ENCODE measurements around the gene TELO2.
"Not testable (repeated sequence)": the region's sequence is repeated elsewhere in the genome, so short reads cannot be mapped to it uniquely, and the experiment has no call there.

Gene TELO2

GRCh38 chr16:1475552-1476114 is 17.5 kb upstream of the TELO2 start:
- H3K14ac ChIP-seq (ENCODE audit: low read length), result peak overlapping the region; percentile 96
- peak overlapping the region; percentile 76 for H3K18ac ChIP-seq (ENCODE audit: low read length)
- no peaks in the 10 kb centered on the region for H3K36me3 ChIP-seq (ENCODE audit: control insufficient read depth in 1 of 2, insufficient read depth in 2 of 2, low read length in 2 of 2)
- peak overlapping the region; percentile 94 for H3K9ac ChIP-seq (ENCODE audit: low read length)
- peak overlapping the region; percentile 99 for H3K4me2 ChIP-seq (ENCODE audit: low read length)
- peaks cover 8% of the 10 kb centered on the region for H3K79me2 ChIP-seq (ENCODE audit: control insufficient read depth, insufficient read depth, low read length, poor library complexity)
- H3K23ac ChIP-seq (ENCODE audit: low read length), result no peak overlapping the region
- H3K4ac ChIP-seq (ENCODE audit: low read depth, low read length), result peak overlapping the region; percentile 71
- H3K4me1 ChIP-seq (ENCODE audit: control insufficient read depth in 1 of 2, insufficient read depth in 2 of 2, low read length in 2 of 2), result peaks cover 22 to 24% of the 10 kb centered on the region in 2 experiments
- peak overlapping the region; percentile 73 for H2BK120ac ChIP-seq (ENCODE audit: insufficient read depth, low read length, poor library complexity)
- no peak overlapping the region for H2BK5ac ChIP-seq (ENCODE audit: low read depth, low read length, poor library complexity)
- peak overlapping the region; percentile 90 for H4K12ac ChIP-seq (ENCODE audit: low read depth, low read length)
- DNase-seq, result no peak
- peak overlapping the region; percentile 84 for H2AFZ ChIP-seq (ENCODE audit: insufficient read depth, low read length, poor library complexity)
- no peak overlapping the region for H3K27ac ChIP-seq (ENCODE audit: low read depth, low read length)
- H3K9me3 ChIP-seq (ENCODE audit: insufficient read depth, low read depth, low read length), result peaks cover 5% of the 10 kb centered on the region
- peak overlapping the region; percentile 97 for H4K91ac ChIP-seq (ENCODE audit: low read depth, low read length)
- H3K4me3 ChIP-seq (ENCODE audit: low read depth, low read length), result peak overlapping the region; percentile 99
- WGBS (ENCODE audit: extremely low coverage, insufficient coverage, insufficient read length), result no CpG with 5 or more reads among the region's 15 CpGs
- H2AK5ac ChIP-seq (ENCODE audit: low read length), result peak overlapping the region; percentile 45
- peaks cover 10% of the 10 kb centered on the region for H3K79me1 ChIP-seq (ENCODE audit: low read length)
- peak overlapping the region; percentile 98 for H4K8ac ChIP-seq (ENCODE audit: low read depth, low read length)
- no peak overlapping the region for H2BK12ac ChIP-seq (ENCODE audit: low read length)
- no peaks in the 10 kb centered on the region for H3K27me3 ChIP-seq (ENCODE audit: insufficient read depth, low read length)

- Histone ChIP-seq H3K27ac (ENCODE audit: low read depth, low read length) (no peak overlapping the region), H3K23ac (ENCODE audit: low read length) (no peak overlapping the region), H3K79me2 (ENCODE audit: control insufficient read depth, insufficient read depth, low read length, poor library complexity) (peaks cover 8% of the 10 kb centered on the region), H2AK5ac (ENCODE audit: low read length) (no peak overlapping the region), H3K14ac (ENCODE audit: low read length) (no peak overlapping the region), H3K18ac (ENCODE audit: low read length) (no peak overlapping the region), H3K4me2 (ENCODE audit: low read length) (no peak overlapping the region), H4K91ac (ENCODE audit: low read depth, low read length) (no peak overlapping the region), H3K9ac (ENCODE audit: low read length) (no peak overlapping the region), H3K4ac (ENCODE audit: low read depth, low read length) (no peak overlapping the region), H2BK12ac (ENCODE audit: low read length) (no peak overlapping the region), H4K12ac (ENCODE audit: low read depth, low read length) (no peak overlapping the region), H2BK120ac (ENCODE audit: insufficient read depth, low read length, poor library complexity) (no peak overlapping the region), H3K4me1 (ENCODE audit: control insufficient read depth in 1 of 2, insufficient read depth in 2 of 2, low read length in 2 of 2) (peaks cover 12 to 13% of the 10 kb centered on the region in 2 experiments), H2BK5ac (ENCODE audit: low read depth, low read length, poor library complexity) (no peak overlapping the region), H4K8ac (ENCODE audit: low read depth, low read length) (no peak overlapping the region), H3K4me3 (ENCODE audit: low read depth, low read length) (no peak overlapping the region), H3K36me3 (ENCODE audit: control insufficient read depth in 1 of 2, insufficient read depth in 2 of 2, low read length in 2 of 2) (no peaks in the 10 kb centered on the region), H2AFZ (ENCODE audit: insufficient read depth, low read length, poor library complexity) (no peak overlapping the region), H3K79me1 (ENCODE audit: low read length) (peaks cover 10% of the 10 kb centered on the region), H3K9me3 (ENCODE audit: insufficient read depth, low read depth, low read length) (peaks cover 6% of the 10 kb centered on the region), H3K27me3 (ENCODE audit: insufficient read depth, low read length) (no peaks in the 10 kb centered on the region)
- DNase-seq, result no peak
- no CpG with 5 or more reads among the region's 10 CpGs for WGBS (ENCODE audit: extremely low coverage, insufficient coverage, insufficient read length)
Measured at GRCh38 chr16:1477033-1477432, 16.1 kb upstream of the TELO2 start.

- H3K79me1 ChIP-seq (ENCODE audit: low read length), result peaks cover 10% of the 10 kb centered on the region
- H3K9me3 ChIP-seq (ENCODE audit: insufficient read depth, low read depth, low read length); H2BK12ac ChIP-seq (ENCODE audit: low read length); H3K9ac ChIP-seq (ENCODE audit: low read length); H2BK5ac ChIP-seq (ENCODE audit: low read depth, low read length, poor library complexity); H4K12ac ChIP-seq (ENCODE audit: low read depth, low read length); H3K79me2 ChIP-seq (ENCODE audit: control insufficient read depth, insufficient read depth, low read length, poor library complexity); H3K27me3 ChIP-seq (ENCODE audit: insufficient read depth, low read length); H4K91ac ChIP-seq (ENCODE audit: low read depth, low read length); DNase-seq; H2AFZ ChIP-seq (ENCODE audit: insufficient read depth, low read length, poor library complexity); H2AK5ac ChIP-seq (ENCODE audit: low read length); H2BK120ac ChIP-seq (ENCODE audit: insufficient read depth, low read length, poor library complexity); H3K27ac ChIP-seq (ENCODE audit: low read depth, low read length); H3K36me3 ChIP-seq (ENCODE audit: control insufficient read depth in 1 of 2, insufficient read depth in 2 of 2, low read length in 2 of 2); H3K14ac ChIP-seq (ENCODE audit: low read length); H3K18ac ChIP-seq (ENCODE audit: low read length); H3K4me2 ChIP-seq (ENCODE audit: low read length); H4K8ac ChIP-seq (ENCODE audit: low read depth, low read length); H3K4me3 ChIP-seq (ENCODE audit: low read depth, low read length); H3K23ac ChIP-seq (ENCODE audit: low read length); H3K4ac ChIP-seq (ENCODE audit: low read depth, low read length): not testable (repeated sequence)
- WGBS (ENCODE audit: extremely low coverage, insufficient coverage, insufficient read length), result no CpG with 5 or more reads among the region's 9 CpGs
- peaks cover 11 to 13% of the 10 kb centered on the region in 2 experiments for H3K4me1 ChIP-seq (ENCODE audit: control insufficient read depth in 1 of 2, insufficient read depth in 2 of 2, low read length in 2 of 2)
Measured at GRCh38 chr16:1478937-1479336, 14.2 kb upstream of the TELO2 start.

- no peak overlapping the region for H2AFZ ChIP-seq (ENCODE audit: insufficient read depth, low read length, poor library complexity)
- H4K8ac ChIP-seq (ENCODE audit: low read depth, low read length), result no peak overlapping the region
- H2BK12ac ChIP-seq (ENCODE audit: low read length), result no peak overlapping the region
- H3K79me1 ChIP-seq (ENCODE audit: low read length), result no peaks in the 10 kb centered on the region
- H3K27me3 ChIP-seq (ENCODE audit: insufficient read depth, low read length), result no peaks in the 10 kb centered on the region
- no peak overlapping the region for H2BK5ac ChIP-seq (ENCODE audit: low read depth, low read length, poor library complexity)
- H3K9ac ChIP-seq (ENCODE audit: low read length), result no peak overlapping the region
- H4K12ac ChIP-seq (ENCODE audit: low read depth, low read length), result no peak overlapping the region
- H3K4me3 ChIP-seq (ENCODE audit: low read depth, low read length), result no peak overlapping the region
- no peak overlapping the region for H3K4me2 ChIP-seq (ENCODE audit: low read length)
- no peak overlapping the region for H3K14ac ChIP-seq (ENCODE audit: low read length)
- no peak overlapping the region for H3K4ac ChIP-seq (ENCODE audit: low read depth, low read length)
- no peak overlapping the region for H3K23ac ChIP-seq (ENCODE audit: low read length)
- H3K9me3 ChIP-seq (ENCODE audit: insufficient read depth, low read depth, low read length), result peaks cover 4% of the 10 kb centered on the region
- no peak overlapping the region for H2AK5ac ChIP-seq (ENCODE audit: low read length)
- peak; percentile 57 to 87 for DNase-seq
- H3K4me1 ChIP-seq (ENCODE audit: control insufficient read depth in 1 of 2, insufficient read depth in 2 of 2, low read length in 2 of 2), result no peaks in the 10 kb centered on the region
- H3K18ac ChIP-seq (ENCODE audit: low read length), result no peak overlapping the region
- H3K36me3 ChIP-seq (ENCODE audit: control insufficient read depth in 1 of 2, insufficient read depth in 2 of 2, low read length in 2 of 2), result no peaks in the 10 kb centered on the region
- no peak overlapping the region for H4K91ac ChIP-seq (ENCODE audit: low read depth, low read length)
- no peak overlapping the region for H2BK120ac ChIP-seq (ENCODE audit: insufficient read depth, low read length, poor library complexity)
- WGBS (ENCODE audit: extremely low coverage, insufficient coverage, insufficient read length), result no CpG with 5 or more reads among the region's 28 CpGs
- H3K27ac ChIP-seq (ENCODE audit: low read depth, low read length), result no peak overlapping the region
- no peaks in the 10 kb centered on the region for H3K79me2 ChIP-seq (ENCODE audit: control insufficient read depth, insufficient read depth, low read length, poor library complexity)
Measured at GRCh38 chr16:1481906-1482835, 11.0 kb upstream of the TELO2 start.
